GM19452 (cell line): Measurements from ENCODE around the gene POLR2F.
"Not testable (repeated sequence)": the region's sequence is repeated elsewhere in the genome, so short reads cannot be mapped to it uniquely, and the experiment has no call there.

Experiments used
- ATAC-seq: cut with Tn5 transposase; IDR thresholded peaks from one replicate; pipeline ENCODE4 v1.9.1; 2021; ENCODE audit not compliant: unreplicated experiment

The POLR2F gene

DNA sequence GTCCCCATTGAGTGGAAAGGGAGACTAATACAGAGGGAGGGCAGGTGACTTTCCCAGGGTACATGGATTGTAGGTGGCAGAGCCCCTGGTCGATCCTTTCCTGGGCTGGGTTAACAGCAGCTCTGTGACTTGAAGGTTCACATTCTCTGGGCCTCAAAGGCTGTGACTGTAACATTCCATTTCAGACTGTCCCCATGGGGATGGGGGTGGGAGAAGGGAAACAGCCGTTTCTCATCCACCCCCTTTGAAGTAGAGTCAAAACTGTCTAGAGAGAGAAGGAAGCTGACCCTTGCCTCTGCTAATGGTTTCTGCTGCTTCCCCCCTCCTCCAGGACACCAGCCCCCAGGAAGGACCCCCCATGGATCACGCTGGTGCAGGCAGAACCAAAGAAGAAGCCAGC lies 28.2 kb upstream of the POLR2F start:
- no peak for ATAC-seq

DNA sequence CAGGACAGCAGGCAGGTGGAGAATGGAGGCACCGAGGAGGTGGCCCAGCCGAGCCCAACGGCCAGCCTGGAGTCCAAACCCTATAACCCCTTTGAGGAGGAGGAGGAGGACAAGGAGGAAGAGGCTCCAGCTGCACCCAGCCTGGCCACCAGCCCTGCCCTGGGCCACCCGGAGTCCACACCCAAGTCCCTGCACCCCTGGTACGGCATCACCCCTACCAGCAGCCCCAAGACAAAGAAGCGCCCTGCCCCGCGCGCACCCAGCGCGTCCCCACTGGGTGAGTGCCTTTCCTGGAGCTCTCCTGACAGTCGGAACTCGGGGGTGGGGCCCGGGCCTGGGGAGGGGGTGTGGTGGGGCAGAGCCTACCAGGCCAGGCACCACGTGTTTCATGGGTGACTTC lies 27.7 kb upstream of the POLR2F start:
- no peak for ATAC-seq

DNA sequence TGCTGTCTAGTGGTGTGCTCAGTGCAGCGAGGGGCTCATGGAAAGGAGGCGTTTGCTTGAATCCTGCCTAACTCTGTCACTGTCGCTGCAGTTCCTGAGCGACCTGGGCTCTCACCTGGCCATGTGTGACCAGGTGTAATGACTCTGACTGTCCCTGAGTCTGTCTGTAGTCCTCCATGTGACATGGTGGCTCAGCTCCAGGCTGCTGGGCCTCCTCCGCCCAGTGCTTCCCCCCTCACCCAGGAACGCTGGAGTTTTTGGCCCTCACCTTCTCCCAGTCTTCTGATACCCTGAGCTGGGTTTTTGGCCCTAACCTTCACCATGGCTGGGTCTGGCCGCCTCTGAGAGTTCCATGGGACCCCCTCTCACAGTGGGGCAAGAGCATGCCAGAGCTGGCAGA lies 27.1 kb upstream of the POLR2F start:
- ATAC-seq, result no peak

DNA sequence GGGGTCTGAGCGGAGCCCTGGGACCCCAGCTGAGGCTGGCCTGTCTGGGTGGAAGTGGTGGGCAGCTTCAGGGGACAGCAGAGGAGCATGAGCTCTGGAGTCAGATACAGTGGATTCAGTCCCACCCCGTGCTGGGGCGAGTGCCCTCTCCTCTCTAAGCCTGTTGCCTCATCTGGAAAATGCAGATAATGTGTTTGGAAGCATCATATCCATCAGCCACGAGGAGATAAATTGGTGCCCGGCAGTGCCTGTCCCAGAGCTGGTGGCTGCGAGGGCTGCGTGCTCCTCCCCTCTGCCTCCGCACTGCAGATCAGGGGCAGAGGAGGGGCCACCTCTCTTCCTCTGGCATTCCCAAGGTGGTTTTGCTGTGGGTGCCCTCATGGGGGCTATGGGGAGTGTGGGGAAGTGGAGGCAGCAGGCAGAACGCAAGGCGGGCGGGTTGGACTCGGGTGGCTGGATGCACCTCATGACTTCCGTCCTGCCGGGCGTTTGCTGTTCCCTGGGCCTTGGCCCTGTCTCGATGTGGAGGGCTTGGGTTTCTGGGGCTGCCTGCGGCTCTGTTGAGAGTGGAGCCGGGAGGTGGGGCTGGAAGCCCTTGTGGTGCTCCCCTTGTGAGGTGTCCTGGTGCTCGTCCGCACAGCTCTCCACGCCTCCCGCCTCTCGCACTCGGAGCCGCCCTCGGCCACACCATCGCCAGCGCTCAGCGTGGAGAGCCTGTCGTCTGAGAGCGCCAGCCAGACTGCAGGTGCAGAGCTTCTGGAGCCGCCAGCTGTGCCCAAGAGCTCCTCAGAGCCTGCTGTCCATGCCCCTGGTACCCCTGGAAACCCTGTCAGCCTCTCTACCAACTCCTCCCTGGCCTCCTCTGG lies 26.5 kb upstream of the POLR2F start:
- no peak for ATAC-seq

DNA sequence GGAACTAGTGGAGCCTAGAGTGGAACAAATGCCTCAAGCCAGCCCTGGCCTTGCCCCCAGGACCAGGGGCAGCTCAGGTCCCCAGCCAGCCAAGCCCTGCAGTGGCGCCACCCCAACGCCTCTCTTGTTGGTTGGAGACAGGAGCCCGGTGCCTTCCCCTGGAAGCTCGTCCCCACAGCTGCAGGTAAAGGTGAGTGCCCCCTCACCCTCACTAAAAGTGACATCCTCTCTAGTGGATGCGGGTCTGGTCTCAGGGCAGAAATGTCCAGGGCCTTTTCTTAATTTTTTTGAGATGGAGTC lies 25.9 kb upstream of the POLR2F start:
- ATAC-seq, result no peak

DNA sequence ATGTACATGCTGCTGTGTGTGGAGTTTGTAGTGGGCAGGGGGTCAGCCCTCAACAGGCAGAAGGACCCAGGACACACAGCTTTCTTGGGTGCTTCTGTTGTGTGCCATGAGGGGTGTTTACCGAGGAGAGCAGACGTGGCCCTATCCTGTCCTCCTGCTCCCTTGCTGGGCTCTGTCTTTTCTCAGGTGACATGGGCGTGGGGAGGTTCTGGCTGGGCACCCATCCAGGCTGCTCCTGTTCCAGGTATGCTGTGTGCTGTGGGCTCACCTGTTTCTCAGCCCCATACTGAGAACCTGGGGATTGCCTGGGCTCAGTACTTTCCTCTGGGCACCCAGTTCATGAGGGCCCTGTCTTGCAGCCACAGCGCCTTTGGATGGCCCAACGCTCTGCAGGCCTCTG lies 24.1 kb upstream of the POLR2F start:
- ATAC-seq, result no peak

DNA sequence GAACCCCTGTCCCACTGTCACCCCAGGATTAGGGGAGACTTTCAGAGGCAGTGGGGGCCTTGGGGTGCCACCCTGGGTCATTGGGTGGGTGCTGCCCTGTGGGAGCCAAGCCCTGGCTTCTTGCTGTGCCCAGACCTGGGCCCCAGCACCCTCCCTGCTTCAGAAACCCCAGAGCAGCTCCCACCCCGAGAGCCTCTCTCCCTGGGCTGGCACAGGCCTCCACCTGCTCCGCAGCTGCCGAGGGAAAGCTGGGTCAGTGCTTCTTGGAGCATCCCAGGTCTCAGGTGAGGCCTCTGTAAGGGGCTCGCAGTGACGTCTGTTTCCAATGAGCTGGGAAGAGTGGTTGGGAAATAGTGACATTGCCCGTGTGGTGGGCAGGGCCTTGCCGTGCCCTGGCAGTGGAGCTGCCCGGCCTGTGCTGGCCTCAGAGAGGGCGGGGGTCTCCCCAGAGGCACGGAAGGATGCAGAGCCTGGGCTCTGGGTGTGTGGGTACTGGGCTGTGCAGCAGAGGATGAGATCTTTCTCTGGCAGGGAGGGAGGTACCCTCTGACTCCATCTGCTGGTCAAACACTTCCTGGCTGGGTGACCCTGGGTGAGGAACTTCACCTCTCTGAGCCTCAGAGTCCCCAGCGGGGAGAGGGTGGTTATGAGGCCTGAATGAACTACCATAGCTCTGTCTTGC lies 23.1 kb upstream of the POLR2F start:
- no peak for ATAC-seq

DNA sequence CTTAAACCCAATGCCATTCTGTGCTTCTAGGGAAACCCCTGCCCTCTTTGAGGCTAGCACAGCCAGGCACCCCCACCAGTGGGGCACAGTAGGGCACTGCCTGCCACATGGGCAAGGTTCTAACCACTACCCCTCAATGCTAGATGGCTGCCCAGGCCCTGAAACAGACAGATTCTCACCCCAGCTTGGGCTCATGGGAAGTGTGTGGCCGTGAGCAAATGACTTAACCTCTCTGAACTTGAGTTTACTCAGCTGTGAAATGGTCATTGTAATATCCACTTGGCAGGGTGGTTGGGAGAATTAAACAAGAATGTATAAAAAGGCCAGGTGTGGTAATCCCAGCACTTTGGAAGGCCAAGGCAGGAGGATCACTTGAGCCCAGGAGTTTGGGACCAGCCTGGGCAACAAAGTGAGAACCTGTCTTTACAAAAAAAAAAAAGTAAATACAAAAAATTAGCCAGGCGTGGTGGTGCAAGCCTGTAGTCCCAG lies 22.5 kb upstream of the POLR2F start:
- no peak for ATAC-seq

DNA sequence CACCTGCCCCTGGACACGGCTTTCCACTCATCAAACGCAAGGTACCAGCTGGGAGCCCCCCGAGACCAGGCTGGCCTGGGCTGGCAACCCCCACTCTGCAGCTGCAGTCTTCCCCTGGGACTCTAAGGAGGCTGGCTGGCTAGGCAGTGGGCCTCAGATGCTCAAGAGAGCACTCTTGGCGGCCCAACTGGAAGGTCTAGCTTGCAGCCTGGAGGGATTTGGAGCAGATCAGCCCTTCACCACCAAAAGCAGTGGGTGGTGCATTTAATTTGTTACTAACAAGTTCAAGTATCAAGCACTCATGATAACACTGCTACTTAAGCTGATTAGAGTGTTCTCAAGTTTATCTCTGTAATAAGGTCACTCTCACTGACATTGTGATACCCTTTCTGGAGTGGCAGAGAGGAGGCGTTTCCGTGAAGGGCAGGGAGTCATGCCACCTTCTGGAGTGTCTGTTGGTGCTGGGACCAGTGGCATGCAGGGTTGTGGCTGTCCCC lies 21.6 kb upstream of the POLR2F start:
- no peak for ATAC-seq

DNA sequence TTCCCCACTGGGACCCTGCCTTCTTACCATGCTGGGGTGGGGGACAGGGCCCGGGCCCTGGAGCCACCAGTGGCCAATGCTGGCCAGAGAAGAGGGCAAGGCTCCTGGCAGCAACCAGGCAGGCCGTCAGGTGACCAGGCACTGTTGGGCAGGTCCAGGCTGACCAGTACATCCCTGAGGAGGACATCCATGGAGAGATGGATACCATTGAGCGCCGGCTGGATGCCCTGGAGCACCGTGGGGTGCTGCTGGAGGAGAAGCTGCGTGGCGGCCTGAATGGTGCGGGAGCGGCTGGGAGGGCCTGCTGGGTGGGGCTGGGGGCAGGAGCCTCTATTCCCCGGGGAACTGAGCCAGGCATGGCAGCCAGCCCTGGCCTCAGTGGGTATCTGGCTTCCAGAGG lies 21.1 kb upstream of the POLR2F start:
- ATAC-seq, result no peak

DNA sequence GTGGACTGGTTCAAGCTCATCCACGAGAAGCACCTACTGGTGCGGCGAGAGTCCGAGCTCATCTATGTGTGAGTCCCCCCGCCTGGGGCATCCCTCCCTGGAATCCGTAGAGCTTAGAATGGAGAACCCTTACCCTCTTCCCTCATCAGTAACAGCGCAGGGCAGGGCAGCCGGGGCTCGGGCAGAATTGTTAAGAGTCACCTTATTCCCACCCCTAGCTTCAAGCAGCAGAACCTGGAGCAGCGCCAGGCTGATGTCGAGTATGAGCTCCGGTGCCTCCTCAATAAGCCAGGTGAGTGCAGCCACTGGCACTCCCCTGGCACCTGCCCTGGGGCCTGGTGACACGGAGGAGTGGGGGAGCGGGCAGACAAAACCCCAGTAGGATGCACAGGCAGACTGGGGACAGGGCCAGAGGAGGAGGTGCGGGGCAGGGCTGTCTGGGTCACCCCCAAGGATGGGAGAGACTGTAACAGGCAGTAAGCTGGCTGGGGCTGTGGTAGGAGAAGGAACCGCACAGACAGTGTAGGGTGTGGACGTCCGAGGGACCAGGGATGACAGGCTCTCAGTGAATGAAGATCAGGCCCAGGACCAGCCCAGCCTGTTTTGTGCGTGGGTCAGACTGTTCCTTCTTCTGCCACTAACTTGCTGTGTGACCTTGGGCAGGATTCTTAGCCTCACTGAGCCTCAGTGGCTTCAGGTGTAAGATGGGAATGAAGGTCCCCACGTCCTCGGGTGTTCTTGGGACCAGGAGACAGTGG lies 20.5 kb upstream of the POLR2F start:
- ATAC-seq, result no peak

DNA sequence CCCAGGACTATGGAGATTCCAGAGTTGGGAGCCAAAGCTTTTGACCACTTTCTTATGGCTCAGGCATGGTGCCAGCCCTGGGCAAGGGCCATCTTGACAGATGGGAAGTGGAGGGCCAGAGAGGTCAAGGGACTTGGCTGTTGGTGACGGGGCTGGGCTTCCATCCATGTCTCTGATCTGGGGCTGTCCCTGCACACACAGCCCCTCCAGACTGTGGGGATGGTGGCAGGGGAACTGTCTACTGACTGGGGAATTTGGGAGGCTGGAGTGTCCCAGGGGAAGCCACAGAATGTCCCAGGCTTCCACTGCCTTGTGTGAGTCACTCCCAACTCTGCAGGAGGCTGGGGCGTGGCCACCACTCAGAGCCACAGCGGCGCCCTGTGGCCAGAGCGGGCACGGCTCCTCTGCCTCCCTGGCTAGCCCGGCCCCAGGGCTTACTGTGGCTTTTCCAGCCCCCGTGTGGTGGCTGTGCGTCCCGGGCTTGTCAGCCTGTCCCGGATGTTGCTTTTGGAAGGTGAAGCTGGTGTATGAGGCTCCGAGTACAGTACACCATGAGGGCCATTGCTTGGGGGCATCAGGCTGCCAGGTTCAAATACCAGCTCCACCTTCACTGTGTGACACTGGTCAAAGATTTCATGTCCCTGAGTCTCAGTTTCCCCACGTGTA lies 19.7 kb upstream of the POLR2F start:
- peak; percentile 94 for ATAC-seq

DNA sequence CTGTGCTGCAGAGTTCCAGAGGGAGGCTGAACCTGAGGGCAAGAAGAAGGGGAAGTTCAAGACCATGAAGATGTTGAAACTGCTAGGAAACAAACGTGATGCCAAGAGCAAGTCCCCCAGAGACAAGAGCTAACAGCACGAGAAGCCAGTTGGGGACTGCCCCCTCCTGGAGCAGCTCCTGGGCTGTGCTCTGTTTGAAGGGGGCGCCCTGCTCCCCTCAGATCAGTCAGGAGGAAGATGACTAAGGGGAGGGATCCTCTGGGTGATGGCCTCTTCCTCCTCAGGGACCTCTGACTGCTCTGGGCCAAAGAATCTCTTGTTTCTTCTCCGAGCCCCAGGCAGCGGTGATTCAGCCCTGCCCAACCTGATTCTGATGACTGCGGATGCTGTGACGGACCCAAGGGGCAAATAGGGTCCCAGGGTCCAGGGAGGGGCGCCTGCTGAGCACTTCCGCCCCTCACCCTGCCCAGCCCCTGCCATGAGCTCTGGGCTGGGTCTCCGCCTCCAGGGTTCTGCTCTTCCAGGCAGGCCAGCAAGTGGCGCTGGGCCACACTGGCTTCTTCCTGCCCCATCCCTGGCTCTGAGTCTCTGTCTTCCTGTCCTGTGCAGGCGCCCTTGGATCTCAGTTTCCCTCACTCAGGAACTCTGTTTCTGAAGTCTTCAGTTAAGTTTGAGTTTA lies 12.7 kb upstream of the POLR2F start:
- ATAC-seq, result no peak

DNA sequence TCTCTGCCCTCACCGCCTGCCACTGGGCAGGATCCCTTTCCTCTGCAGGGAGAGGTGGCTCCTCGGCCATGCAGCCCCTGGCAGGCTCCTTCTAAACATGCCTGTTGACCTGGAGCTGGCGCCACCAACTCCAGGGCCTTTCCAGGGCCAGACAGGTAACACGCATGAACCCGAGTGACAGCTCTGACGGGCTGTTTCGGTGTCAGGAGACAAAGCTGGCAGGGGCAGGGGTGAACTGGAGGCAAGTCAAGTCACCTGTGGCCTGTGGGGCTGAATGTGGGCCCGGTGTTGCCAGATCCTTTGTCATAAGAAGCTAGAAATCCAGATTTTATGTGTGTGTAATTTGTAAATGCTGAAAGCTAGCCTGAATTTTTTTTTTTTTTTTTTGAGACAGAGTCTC lies 11.4 kb upstream of the POLR2F start:
- no peak for ATAC-seq

DNA sequence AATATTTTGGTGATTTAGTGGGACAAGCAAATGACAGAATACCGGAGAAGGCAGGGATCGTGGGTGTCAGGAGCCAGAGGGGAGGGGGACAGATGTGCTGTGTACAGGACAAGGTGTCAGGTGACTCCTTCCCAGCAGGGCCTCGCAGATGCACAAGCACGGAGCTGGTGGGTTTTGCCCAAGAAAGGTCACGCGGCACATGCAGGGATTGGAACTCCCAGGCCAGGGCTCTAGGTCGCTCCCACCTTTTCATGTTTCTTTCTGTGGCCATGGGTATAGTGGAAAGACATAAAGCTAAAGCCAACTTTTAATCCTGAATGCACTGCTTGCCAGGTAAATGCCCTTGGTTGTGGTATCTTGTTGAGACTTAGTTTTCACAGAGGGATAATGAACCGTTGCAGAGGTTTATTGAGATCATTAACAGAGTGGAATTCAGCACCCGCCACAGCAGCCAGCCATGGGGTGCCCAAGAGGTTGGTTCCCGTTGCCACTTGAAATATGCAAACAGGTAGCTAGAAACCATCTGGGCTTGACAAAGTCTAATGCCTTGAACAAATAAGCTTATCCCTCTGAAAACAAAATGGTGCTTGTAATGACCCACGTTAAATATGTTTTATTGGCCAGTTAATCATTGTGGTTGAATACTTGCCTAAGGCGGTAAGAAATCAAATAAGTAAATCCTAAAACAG lies 10.2 kb upstream of the POLR2F start:
- ATAC-seq, result no peak

DNA sequence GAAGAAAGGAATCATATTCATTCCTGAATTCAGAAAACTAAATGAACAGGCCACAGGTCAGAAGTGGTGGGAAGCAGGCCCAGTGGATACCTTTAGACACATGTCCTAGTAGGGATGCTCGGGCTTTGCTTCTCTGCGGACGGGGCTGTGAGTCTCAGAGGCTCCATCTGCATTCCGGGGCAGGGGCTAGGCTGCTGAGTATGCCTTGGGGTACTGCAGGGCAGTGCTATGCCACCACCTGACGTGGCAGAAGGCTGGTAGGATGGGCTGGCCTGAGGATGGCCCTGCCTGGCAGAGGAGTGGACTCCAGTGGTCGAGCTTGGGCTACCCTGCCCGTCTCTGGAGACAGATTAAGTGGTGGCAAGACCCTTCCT lies 9.7 kb upstream of the POLR2F start:
- no peak for ATAC-seq

DNA sequence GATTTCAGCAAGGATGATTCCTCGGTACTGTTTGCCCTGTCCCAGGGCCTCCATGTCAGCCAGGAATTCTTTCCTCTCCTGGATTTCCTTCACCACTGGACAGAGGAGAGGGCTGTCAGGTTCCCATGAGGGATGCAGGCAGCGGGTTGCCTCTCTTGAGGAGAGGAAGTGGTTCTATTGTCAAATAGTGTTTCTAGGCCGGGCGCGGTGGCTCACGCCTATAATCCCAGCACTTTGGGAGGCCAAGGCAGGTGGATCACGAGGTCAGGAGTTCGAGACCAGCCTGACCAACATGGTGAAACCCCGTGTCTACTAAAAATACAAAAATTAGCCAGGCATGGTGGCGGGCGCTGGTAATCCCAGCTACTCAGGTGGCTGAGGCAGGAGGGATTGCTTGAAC lies 9.1 kb upstream of the POLR2F start:
- not testable (repeated sequence) for ATAC-seq

DNA sequence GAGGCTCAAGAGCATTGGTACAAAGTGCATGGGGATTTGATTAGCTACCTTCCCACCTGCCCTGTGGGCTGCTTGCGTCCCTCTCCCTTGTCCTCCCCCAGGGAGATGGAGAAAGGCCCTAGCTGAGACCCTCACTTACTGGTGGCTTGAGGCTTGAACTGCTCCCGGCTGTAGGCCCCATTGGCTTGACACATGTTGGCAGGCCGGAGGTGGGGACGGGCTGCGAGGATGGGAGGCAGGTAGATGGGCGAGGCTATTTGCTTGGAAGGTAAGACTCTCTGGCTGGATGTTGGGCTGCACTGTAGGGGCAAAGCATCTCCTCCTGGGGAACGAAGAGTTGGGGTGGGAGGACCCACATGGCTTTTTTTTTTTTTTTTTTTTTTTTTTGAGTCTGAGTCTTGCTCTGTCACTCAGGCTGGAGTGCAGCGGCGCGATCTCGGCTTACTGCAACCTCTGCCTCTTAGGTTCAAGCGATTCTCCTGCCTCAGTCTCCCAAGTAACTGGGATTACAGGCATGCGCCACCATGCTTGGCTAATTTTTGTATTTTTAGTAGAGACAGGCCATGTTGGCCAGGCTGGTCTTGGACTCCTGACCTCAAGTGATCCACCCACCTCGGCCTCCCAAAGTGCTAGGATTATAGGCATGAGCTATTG lies 6.2 kb upstream of the POLR2F start:
- not testable (repeated sequence) for ATAC-seq

DNA sequence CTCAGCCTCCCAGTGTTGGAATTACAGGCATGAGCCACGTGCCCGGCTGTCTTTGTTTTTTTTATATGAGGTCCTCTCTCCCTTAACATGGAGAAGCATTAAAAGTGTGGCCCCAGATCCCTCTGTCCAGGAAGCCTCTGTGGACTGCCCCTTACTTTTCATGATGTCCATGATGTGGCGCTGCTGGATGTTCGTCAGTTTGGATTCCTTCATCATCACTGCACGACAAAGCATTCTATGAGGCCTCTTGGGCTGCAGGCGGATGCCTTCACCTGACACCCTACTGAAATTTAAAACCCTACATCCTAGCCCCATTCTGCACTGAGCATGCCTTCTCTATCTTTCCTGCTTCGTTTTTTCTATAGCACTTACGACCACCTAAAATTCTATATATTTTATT lies 2.2 kb upstream of the POLR2F start:
- ATAC-seq, result no peak

DNA sequence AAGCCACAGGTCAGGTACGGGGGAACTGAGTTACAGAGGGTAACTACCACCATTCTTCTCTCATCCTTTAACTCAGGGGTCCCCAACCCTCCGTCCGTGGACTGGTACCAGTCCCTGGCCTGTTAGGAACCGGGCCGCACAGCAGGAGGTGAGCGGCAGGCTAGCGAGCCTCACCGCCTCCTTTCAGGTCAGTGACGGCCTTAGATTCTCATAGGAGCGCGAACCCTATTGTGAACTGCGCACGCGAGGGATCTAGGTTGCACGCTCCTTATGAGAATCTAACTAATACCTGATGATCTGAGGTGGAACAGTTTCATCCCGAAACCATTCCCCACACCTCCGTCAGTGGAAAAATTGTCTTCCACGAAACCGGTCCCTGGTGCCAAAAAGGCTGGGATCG lies 870 bp upstream of the POLR2F start:
- not testable (repeated sequence) for ATAC-seq
